Left lung (tissue), 10 donors: Measurements from ENCODE around the gene AGBL1. TPM values are rescaled to one million over a fixed set of nuclear protein-coding genes. Genes with fewer than 3 reads are reported as not detected.
A peak's percentile ranks its signal among the peaks of the same experiment; 100 is the strongest.

Experiments
- ATAC-seq: fragments of 200-7000 bp; cut with Tn5 transposase; one replicate; pipeline ENCODE4 v1.9.1; 2020; ENCODE audit warnings: moderate library complexity
- DNase-seq, 4 donors: peaks; one replicate each; pipeline ENCODE4 v3.0.0-alpha.2; 2013 to 2020
- H3K27ac ChIP-seq, 2 donors: fragments of 200-600 bp; sonication (generic) in 1 of 2; one replicate each; pipeline versions ENCODE4 v1.5.0 to v1.8.0; 2020 to 2021
- H3K27me3 ChIP-seq, 2 donors: fragments of 200-600 bp; sonication (generic) in 1 of 2; one replicate each; pipeline versions ENCODE4 v1.5.0 to v1.8.0; 2020 to 2021
- H3K36me3 ChIP-seq, 2 donors: fragments of 200-600 bp; sonication (generic) in 1 of 2; one replicate each; pipeline versions ENCODE4 v1.5.0 to v1.8.0; 2020 to 2021
- H3K4me1 ChIP-seq, 2 donors: fragments of 200-600 bp; one replicate each; pipeline ENCODE4 v1.8.0; 2021
- H3K4me3 ChIP-seq, 2 donors: fragments of 200-600 bp; sonication (generic) in 1 of 2; one replicate each; pipeline versions ENCODE4 v1.5.0 to v1.8.0; 2020 to 2021; ENCODE audit warnings: mild to moderate bottlenecking in 1 of 2
- H3K9me3 ChIP-seq, 2 donors: fragments of 200-600 bp; sonication (generic) in 1 of 2; one replicate each; pipeline versions ENCODE4 v1.5.0 to v1.8.0; 2020 to 2021
- CTCF ChIP-seq, 2 donors: fragments of 200-600 bp; sonication (generic) in 1 of 2; IDR thresholded peaks; one replicate each; pipeline versions ENCODE4 v1.5.0 to v1.8.0; 2021; ENCODE audit warnings: antibody characterized with exemption in 2 of 2
- intact Hi-C, 2 donors: fragments of 100-400 bp; cut with DNase I; formaldehyde crosslinking; loops; one replicate each; pipeline versions ENCODE4 v1.11.2 to v1.14.2; 2022
- polyA plus RNA-seq, 6 donors: library from polyadenylated mRNA; unstranded; fragments of 120-200 nt; gene quantifications; one replicate each; pipeline ENCODE4 v1.2.1, GENCODE V29; 2013; ENCODE audit not compliant: insufficient read length in 6 of 6
- total RNA-seq, 2 donors: library from RNA; stranded (reverse); fragmentation: NEBNext Ultra II Directional; extraction: Animal tissue kit (Norgen Biotek cat#: 25700); gene quantifications; one replicate each; pipeline ENCODE4 v1.2.1, GENCODE V29; 2021
- donor health status: DM: no; HTN: yes; CAD: no.
- donor health status: DM: no; HTN: no; CAD: no.

The AGBL1 gene
- total and polyA plus RNA-seq, 8 donors, result 0.01 to 3.3 (median 0.11) TPM; not detected in 1

GRCh38 chr15:86676002-86676401 lies 596.3 kb downstream of the AGBL1 start:
- intact Hi-C loops, result no loop called here
- TF ChIP-seq CTCF (IDR thresholded peaks at IDR 0.05), result no peak
- H3K36me3 ChIP-seq, result no peaks in the 10 kb centered on the region
- no peaks in the 10 kb centered on the region for H3K27me3 ChIP-seq
- ATAC-seq (no peak), DNase-seq (no peak)
- H3K27ac ChIP-seq, result no peak overlapping the region
- no peaks in the 10 kb centered on the region for H3K4me1 ChIP-seq
- H3K9me3 ChIP-seq, result no peaks in the 10 kb centered on the region
- no peak overlapping the region for H3K4me3 ChIP-seq

GRCh38 chr15:86677278-86677677 lies 597.6 kb downstream of the AGBL1 start:
- DNase-seq (no peak), ATAC-seq (no peak)
- H3K27me3 ChIP-seq, result no peaks in the 10 kb centered on the region
- intact Hi-C loops, result no loop called here
- no peak for TF ChIP-seq CTCF (IDR thresholded peaks at IDR 0.05)
- H3K36me3 ChIP-seq, result no peaks in the 10 kb centered on the region
- no peak overlapping the region for H3K4me3 ChIP-seq
- H3K9me3 ChIP-seq, result no peaks in the 10 kb centered on the region
- H3K27ac ChIP-seq, result no peak overlapping the region
- no peaks in the 10 kb centered on the region for H3K4me1 ChIP-seq

GRCh38 chr15:86685263-86685662 lies 605.6 kb downstream of the AGBL1 start:
- Histone ChIP-seq H3K27ac (no peak overlapping the region), H3K27me3 (no peaks in the 10 kb centered on the region), H3K36me3 (no peaks in the 10 kb centered on the region), H3K4me3 (no peak overlapping the region), H3K4me1 (no peaks in the 10 kb centered on the region), H3K9me3 (peaks cover 0 to 2% of the 10 kb centered on the region in 2 donors)
- no peak for DNase-seq
- TF ChIP-seq CTCF (IDR thresholded peaks at IDR 0.05), result no peak
- intact Hi-C loops, result no loop called here
- ATAC-seq, result no peak

- no peaks in the 10 kb centered on the region for H3K4me1 ChIP-seq
- H3K27ac ChIP-seq, result no peak overlapping the region
- no peak for DNase-seq
- no peak for ATAC-seq
- intact Hi-C loops, result no loop called here
- H3K36me3 ChIP-seq, result no peaks in the 10 kb centered on the region
- no peak for TF ChIP-seq CTCF (IDR thresholded peaks at IDR 0.05)
- H3K9me3 ChIP-seq, result peaks cover 0 to 2% of the 10 kb centered on the region in 2 donors
- no peak overlapping the region for H3K4me3 ChIP-seq
- H3K27me3 ChIP-seq, result no peaks in the 10 kb centered on the region
These were observed 609.3 kb downstream of the AGBL1 start for GRCh38 chr15:86689006-86689405.

- no peak for ATAC-seq
- Histone ChIP-seq H3K27me3 (no peaks in the 10 kb centered on the region), H3K9me3 (peaks cover 0 to 2% of the 10 kb centered on the region in 2 donors), H3K4me3 (no peak overlapping the region), H3K27ac (no peak overlapping the region), H3K36me3 (no peaks in the 10 kb centered on the region), H3K4me1 (no peaks in the 10 kb centered on the region)
- peak in 2 of 4 donors; percentile 9 to 13 for DNase-seq
- intact Hi-C loops, result no loop called here
- no peak for TF ChIP-seq CTCF (IDR thresholded peaks at IDR 0.05)
These were observed 610.9 kb downstream of the AGBL1 start for GRCh38 chr15:86690566-86690965.
